Uterus (tissue), 4 donors: ENCODE data around the gene TLN1. TPM values are rescaled to one million over a fixed set of nuclear protein-coding genes. Genes with fewer than 3 reads are reported as not detected.

Experiments used
- DNase-seq, 2 donors: peaks; one replicate each; pipeline ENCODE4 v3.0.0-alpha.2; 2019 to 2020
- H3K27ac ChIP-seq, 2 donors: fragments of 200-600 bp; sonication (generic); 1 replicate in 1 of 2; 2 replicates in 1 of 2; pipeline ENCODE4 v1.5.1; 2016 to 2018
- H3K27me3 ChIP-seq, 2 donors: fragments of 200-600 bp; sonication (generic); one replicate each; pipeline ENCODE4 v1.5.1; 2018 to 2019; ENCODE audit warnings: control low read depth in 1 of 2
- H3K36me3 ChIP-seq, 2 donors: fragments of 200-600 bp; sonication (generic); one replicate each; pipeline ENCODE4 v1.5.1; 2019; ENCODE audit warnings: control low read depth in 1 of 2
- H3K4me1 ChIP-seq, 2 donors: fragments of 200-600 bp; sonication (generic); one replicate each; pipeline ENCODE4 v1.5.1; 2018 to 2019; ENCODE audit warnings: control low read depth in 1 of 2
- H3K4me3 ChIP-seq, 2 donors: fragments of 200-600 bp; sonication (generic); 1 replicate in 1 of 2; 2 replicates in 1 of 2; pipeline ENCODE4 v1.5.1; 2018 to 2019; ENCODE audit warnings: mild to moderate bottlenecking in 1 of 2
- H3K9me3 ChIP-seq, 2 donors: fragments of 200-600 bp; sonication (generic); one replicate each; pipeline ENCODE4 v1.5.1; 2019; ENCODE audit warnings: control low read depth in 1 of 2
- CTCF ChIP-seq, 4 experiments: fragments of 200-600 bp in 2 of 4; fragments of 450-650 bp in 2 of 4; sonication (generic) in 2 of 4; IDR thresholded peaks; one replicate each; pipeline ENCODE4 v1.5.1; 2016 to 2019; ENCODE audit warnings: antibody characterized with exemption in 4 of 4, mild to moderate bottlenecking in 2 of 4, moderate library complexity in 1 of 4
- POLR2A ChIP-seq, 2 donors: fragments of 450-650 bp; IDR thresholded peaks; one replicate each; pipeline ENCODE4 v1.6.1; 2016; ENCODE audit warnings: antibody characterized with exemption in 2 of 2, mild to moderate bottlenecking in 1 of 2, moderate library complexity in 1 of 2
- intact Hi-C: fragments of 100-400 bp; cut with DNase I; formaldehyde crosslinking; loops from one replicate; pipeline ENCODE4 v1.15.1; 2023; ENCODE audit warnings: low total_unique reads
- total RNA-seq, 4 donors: library from RNA; depleted of rRNA in 3 of 4; stranded (reverse); fragments of >200 nt in 3 of 4; gene quantifications; one replicate each; pipeline versions ENCODE4 v1.1.0 to v1.2.4, GENCODE V29; 2014 to 2023
- donor health status: DM: yes; HTN: yes; CAD: no.

Gene TLN1
- total RNA-seq, 4 donors from 2014 or later: 202 to 540 (median 281) TPM

GRCh38 chr9:35700031-35700430 is 32.0 kb downstream of the TLN1 start:
- no peak for DNase-seq
- Histone ChIP-seq H3K9me3 (no peaks in the 10 kb centered on the region), H3K4me3 (no peak overlapping the region), H3K27ac (no peak overlapping the region), H3K27me3 (no peaks in the 10 kb centered on the region), H3K36me3 (no peaks in the 10 kb centered on the region), H3K4me1 (no peaks in the 10 kb centered on the region)
- TF ChIP-seq CTCF (IDR thresholded peaks at IDR 0.05) (no peak), POLR2A (IDR thresholded peaks at IDR 0.05) (no peak)
- intact Hi-C loops: no loop called here

GRCh38 chr9:35698231-35698630 is 33.8 kb downstream of the TLN1 start:
- DNase-seq: no peak
- H3K4me3 ChIP-seq: no peak overlapping the region
- H3K27ac ChIP-seq: peak overlapping the region in 1 of 2 donors; percentile 62
- H3K9me3 ChIP-seq: no peaks in the 10 kb centered on the region
- no peaks in the 10 kb centered on the region for H3K4me1 ChIP-seq
- intact Hi-C loops: no loop called here
- no peaks in the 10 kb centered on the region for H3K36me3 ChIP-seq
- no peaks in the 10 kb centered on the region for H3K27me3 ChIP-seq
- TF ChIP-seq CTCF (IDR thresholded peaks at IDR 0.05) (no peak), POLR2A (IDR thresholded peaks at IDR 0.05) (no peak)

GRCh38 chr9:35697486-35697885 is 34.5 kb downstream of the TLN1 start:
- Histone ChIP-seq H3K4me3 (no peak overlapping the region), H3K9me3 (no peaks in the 10 kb centered on the region), H3K27ac (peak overlapping the region; percentile 55 to 62), H3K27me3 (no peaks in the 10 kb centered on the region), H3K4me1 (no peaks in the 10 kb centered on the region), H3K36me3 (no peaks in the 10 kb centered on the region)
- peak in 1 of 2 donors; percentile 23 for DNase-seq
- no peak for TF ChIP-seq CTCF (IDR thresholded peaks at IDR 0.05)
- no peak for TF ChIP-seq POLR2A (IDR thresholded peaks at IDR 0.05)
- intact Hi-C loops: no loop called here

- peak; percentile 68 to 71 for DNase-seq
- TF ChIP-seq POLR2A (IDR thresholded peaks at IDR 0.05) (no peak), CTCF (IDR thresholded peaks at IDR 0.05) (peak; percentile 72 to 90 (median 80))
- Histone ChIP-seq H3K9me3 (no peaks in the 10 kb centered on the region), H3K4me3 (no peak overlapping the region), H3K27ac (peak overlapping the region; percentile 55 to 62), H3K27me3 (no peaks in the 10 kb centered on the region), H3K4me1 (no peaks in the 10 kb centered on the region), H3K36me3 (no peaks in the 10 kb centered on the region)
- intact Hi-C loops: no loop called here
Measured at GRCh38 chr9:35696520-35697215, 35.3 kb downstream of the TLN1 start.

- H3K27ac ChIP-seq: peak overlapping the region; percentile 55 to 62
- no peaks in the 10 kb centered on the region for H3K9me3 ChIP-seq
- no peaks in the 10 kb centered on the region for H3K27me3 ChIP-seq
- H3K4me1 ChIP-seq: no peaks in the 10 kb centered on the region
- intact Hi-C loops: no loop called here
- H3K36me3 ChIP-seq: no peaks in the 10 kb centered on the region
- no peak for DNase-seq
- H3K4me3 ChIP-seq: no peak overlapping the region
- no peak for TF ChIP-seq CTCF (IDR thresholded peaks at IDR 0.05)
- no peak for TF ChIP-seq POLR2A (IDR thresholded peaks at IDR 0.05)
Measured at GRCh38 chr9:35695943-35696401, 36.0 kb downstream of the TLN1 start.
